Measurements from ENCODE around the gene HOXA10. TPM values are rescaled to one million over a fixed set of nuclear protein-coding genes. Genes with fewer than 3 reads are reported as not detected.

The HOXA10 gene
- total and polyA plus RNA-seq, 7 donors: 0.81 to 77.5 (median 25.6) TPM; not detected in 1

DNA sequence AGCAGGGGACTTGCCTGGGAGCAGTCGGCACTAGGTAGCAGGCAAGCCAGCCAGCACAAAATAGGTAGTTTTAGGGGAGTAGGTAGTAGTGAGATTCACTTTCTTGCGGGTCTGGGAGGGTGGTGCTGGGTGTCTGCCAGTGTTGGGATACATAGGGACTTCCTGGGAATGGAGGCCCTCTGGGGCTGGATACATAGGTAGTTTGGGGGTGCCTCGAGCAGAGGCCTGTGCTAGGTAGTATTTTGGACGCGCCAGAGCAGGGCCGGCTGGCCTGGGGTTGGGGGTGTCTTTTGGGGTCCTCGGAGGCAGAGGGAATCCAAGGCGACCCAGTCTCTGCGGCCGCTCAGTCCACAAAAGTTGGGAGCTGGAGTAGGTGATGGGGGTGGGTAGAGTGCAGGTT lies 19.8 kb downstream of the HOXA10 start:
- Histone ChIP-seq H3K9me3 (no peaks in the 10 kb centered on the region), H3K36me3 (ENCODE audit: insufficient read depth in 1 of 2, low read depth in 1 of 2) (no peaks in the 10 kb centered on the region), H3K27me3 (ENCODE audit: insufficient read depth in 3 of 3, low read length in 2 of 3) (no peaks in the 10 kb centered on the region), H3K4me1 (peaks cover 16% of the 10 kb centered on the region), H3K27ac (peak overlapping the region; percentile 91), H3K4me3 (no peak overlapping the region)
- 84 to 89% (median 85%) methylated on average over 10 of the region's 10 CpGs for WGBS, 3 donors
- intact Hi-C loops (cut with DNase I): loop anchor here in 1 of 2 donors (10.0 kb wide), 1 partner anchor 1270 kb away; no protein-coding TSS in a partner anchor
- no peak for ATAC-seq
- TF ChIP-seq, protein P1, sequence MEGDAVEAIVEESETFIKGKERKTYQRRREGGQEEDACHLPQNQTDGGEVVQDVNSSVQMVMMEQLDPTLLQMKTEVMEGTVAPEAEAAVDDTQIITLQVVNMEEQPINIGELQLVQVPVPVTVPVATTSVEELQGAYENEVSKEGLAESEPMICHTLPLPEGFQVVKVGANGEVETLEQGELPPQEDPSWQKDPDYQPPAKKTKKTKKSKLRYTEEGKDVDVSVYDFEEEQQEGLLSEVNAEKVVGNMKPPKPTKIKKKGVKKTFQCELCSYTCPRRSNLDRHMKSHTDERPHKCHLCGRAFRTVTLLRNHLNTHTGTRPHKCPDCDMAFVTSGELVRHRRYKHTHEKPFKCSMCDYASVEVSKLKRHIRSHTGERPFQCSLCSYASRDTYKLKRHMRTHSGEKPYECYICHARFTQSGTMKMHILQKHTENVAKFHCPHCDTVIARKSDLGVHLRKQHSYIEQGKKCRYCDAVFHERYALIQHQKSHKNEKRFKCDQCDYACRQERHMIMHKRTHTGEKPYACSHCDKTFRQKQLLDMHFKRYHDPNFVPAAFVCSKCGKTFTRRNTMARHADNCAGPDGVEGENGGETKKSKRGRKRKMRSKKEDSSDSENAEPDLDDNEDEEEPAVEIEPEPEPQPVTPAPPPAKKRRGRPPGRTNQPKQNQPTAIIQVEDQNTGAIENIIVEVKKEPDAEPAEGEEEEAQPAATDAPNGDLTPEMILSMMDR (IDR thresholded peaks at IDR 0.05): no peak
- peak in 1 of 2 donors; percentile 44 for DNase-seq

GRCh38 chr7:27153526-27153925 lies 20.6 kb downstream of the HOXA10 start:
- Histone ChIP-seq H3K9me3 (no peaks in the 10 kb centered on the region), H3K4me3 (no peak overlapping the region), H3K27me3 (ENCODE audit: insufficient read depth in 3 of 3, low read length in 2 of 3) (no peaks in the 10 kb centered on the region), H3K36me3 (ENCODE audit: insufficient read depth in 1 of 2, low read depth in 1 of 2) (no peaks in the 10 kb centered on the region), H3K27ac (no peak overlapping the region), H3K4me1 (peaks cover 23% of the 10 kb centered on the region)
- TF ChIP-seq, protein P1 (IDR thresholded peaks at IDR 0.05): no peak
- DNase-seq (no peak), ATAC-seq (no peak)
- 88 to 100% (median 96%) methylated on average over 3 of the region's 3 CpGs for WGBS, 3 donors
- intact Hi-C loops (cut with DNase I): loop anchor here in 1 of 2 donors (10.0 kb wide), 1 partner anchor 1269 kb away; no protein-coding TSS in a partner anchor

DNA sequence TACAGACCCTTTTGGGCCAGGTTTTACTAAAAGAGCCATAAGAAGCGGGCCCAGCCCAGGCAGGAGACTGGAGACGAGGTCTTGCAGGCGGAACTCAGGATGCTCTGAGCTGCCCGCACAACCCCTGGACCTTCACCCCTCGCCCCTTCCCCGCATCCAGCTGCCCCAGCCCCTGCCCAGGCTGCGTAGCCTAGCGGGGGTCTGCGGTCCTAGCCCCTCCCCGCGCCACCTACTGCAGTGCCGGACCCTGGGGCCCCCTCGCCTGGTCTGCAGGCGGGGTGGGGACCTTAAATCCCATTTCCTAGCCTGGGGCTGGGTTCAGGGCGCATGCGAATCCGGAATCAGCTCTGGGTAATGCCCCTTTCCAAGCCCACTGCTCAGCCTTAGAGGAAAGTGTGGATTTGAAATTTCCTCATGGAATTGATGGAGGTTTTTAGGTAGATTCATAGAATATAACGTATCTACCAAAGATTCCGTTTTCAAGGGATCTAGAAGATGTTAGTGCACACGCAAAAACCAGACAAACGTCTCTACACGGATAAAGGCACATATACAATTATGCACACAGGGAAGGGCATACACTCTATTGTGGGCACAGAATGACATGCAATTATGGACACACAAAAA lies 21.2 kb downstream of the HOXA10 start:
- no peak for DNase-seq
- Histone ChIP-seq H3K4me3 (peak overlapping the region; percentile 75), H3K36me3 (ENCODE audit: insufficient read depth in 1 of 2, low read depth in 1 of 2) (no peaks in the 10 kb centered on the region), H3K9me3 (no peaks in the 10 kb centered on the region), H3K4me1 (peaks cover 23% of the 10 kb centered on the region), H3K27ac (peak overlapping the region; percentile 84), H3K27me3 (ENCODE audit: insufficient read depth in 3 of 3, low read length in 2 of 3) (no peaks in the 10 kb centered on the region)
- WGBS, 3 donors: 64 to 73% (median 68%) methylated on average over 22 of the region's 22 CpGs
- ATAC-seq: no peak
- TF ChIP-seq, protein P1 (IDR thresholded peaks at IDR 0.05): no peak
- intact Hi-C loops (cut with DNase I): loop anchor here in 1 of 2 donors (10.0 kb wide), 1 partner anchor 1268 kb away; no protein-coding TSS in a partner anchor

DNA sequence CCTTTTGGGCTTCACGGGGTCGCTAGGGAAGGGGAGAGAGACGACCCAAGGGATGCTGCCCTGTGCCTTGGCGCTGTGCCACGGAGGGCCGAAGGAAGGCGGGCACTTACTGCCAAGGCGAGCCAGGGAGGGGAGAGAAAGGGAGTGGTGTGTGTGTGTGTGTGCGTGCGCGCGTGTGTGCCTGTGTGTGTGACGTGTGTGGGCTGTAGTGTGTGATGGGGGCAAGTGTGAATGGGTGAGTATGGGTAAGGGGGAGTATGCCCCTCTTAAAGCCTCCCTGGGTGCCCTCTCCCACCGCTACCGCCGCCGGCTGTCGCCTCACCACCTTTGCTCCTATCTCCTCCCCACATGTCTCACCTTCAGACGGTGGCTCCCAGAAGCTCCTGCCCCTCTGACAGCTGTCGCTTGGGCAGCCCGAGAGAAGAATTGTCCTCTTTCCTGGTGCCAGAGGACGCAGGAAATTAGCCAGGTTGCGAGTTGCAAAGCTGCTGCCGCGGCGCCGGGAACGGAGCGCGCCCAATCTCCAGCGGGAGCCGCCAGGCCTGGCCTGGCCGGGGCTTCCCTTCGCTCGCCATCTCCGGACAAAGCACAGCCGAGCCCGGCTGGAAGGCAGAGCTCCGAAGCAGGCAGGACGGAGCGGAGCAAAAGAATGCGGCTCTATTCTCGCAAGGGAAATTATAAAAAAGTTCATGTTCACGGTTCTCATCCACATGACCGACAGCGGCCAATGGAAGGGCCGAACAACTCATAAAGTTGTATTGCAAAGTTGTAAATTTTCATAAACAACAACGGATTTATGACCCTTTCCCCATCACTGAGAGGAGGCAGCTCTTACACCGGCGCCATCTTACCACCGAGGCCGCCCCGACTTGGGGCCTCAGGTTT lies 21.9 kb downstream of the HOXA10 start, which contains the start of gene HOXA3:
HOXA3 (minus strand) TSS at position 653 of the 885 bp plus-strand sequence. CDS start 41,943 bp downstream, outside the sequence.
- 2 to 9% (median 6%) methylated on average over 45 to 53 of the region's 53 CpGs for WGBS, 3 donors
- Histone ChIP-seq H3K4me1 (peaks cover 26% of the 10 kb centered on the region), H3K9me3 (no peaks in the 10 kb centered on the region), H3K4me3 (peak within 1 kb of the TSS; percentile 75), H3K27me3 (ENCODE audit: insufficient read depth in 3 of 3, low read length in 2 of 3) (no peaks in the 10 kb centered on the region), H3K36me3 (ENCODE audit: insufficient read depth in 1 of 2, low read depth in 1 of 2) (no peaks in the 10 kb centered on the region), H3K27ac (peak within 1 kb of the TSS; percentile 84)
- ATAC-seq: peak in 3 of 4 donors; percentile 10 to 14 (median 11)
- DNase-seq: peak; percentile 56 to 83
- TF ChIP-seq, protein P1 (IDR thresholded peaks at IDR 0.05): no peak
- intact Hi-C loops (cut with DNase I): loop anchor here in 1 of 2 donors (10.0 kb wide), 1 partner anchor 1267 kb away; no protein-coding TSS in a partner anchor
